ENCODE data around the gene IRX5.

IRX5 gene

DNA sequence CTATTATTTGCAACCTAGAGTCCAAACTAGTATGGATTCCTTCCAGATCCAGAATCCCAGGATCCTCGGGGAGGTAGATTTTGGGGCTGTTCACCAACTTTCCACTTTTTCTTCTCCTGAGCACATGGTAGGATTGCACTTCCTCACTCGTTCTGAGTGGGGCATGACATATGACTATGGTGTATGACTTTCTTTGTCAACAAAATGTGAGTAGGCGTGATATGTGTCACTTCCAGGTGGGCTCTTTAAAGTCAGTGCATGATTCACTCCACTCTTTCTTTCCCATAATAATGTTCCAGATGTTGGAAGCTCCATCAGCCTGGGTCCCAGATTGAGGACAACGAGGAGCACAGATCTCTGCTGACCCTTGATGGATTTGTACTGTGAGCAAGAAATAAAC lies 21.5 kb downstream of the IRX5 start:
- DNase-seq = no peak

- peak; percentile 47 for DNase-seq
These were observed 22.8 kb downstream of the IRX5 start for GRCh38 chr16:54953461-54953860.

DNA sequence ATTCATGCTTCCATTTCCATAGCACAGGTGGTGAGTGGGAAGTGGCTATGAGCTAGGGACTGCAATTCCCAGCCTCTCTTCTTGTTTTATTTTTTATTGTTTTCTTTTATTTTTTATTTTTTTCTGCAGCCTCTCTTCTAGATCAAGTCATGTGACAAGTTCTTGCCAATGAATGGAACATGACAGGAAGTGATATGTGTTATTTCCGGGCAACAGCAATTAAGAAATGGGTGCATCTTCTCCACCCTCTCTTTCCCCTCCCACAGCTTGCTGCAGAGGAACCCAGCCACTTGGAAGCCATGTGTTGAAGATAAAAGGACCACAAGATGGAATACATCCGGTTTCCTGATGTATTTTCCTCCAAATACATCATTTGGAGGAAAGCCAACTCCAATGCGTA lies 23.6 kb downstream of the IRX5 start:
- no peak for DNase-seq

DNA sequence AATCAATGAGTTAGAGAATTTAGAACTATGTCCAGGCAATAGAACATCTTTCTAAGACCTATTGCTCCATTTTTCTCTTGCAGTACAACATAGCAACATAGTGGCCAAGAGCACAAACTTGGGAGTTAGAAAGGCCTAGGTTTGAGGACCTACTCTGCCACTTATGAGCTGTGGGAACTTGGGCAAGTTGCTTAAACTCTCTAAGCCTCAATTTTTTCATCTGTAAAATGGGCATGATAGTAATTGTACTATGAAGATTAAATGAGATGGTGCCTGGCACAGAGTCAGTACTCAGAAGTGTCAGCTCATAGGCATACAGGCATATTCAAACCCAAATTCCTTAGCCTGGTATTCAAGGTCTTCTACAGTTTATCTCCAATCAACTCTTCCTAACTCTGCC lies 25.1 kb downstream of the IRX5 start:
- no peak for DNase-seq

DNA sequence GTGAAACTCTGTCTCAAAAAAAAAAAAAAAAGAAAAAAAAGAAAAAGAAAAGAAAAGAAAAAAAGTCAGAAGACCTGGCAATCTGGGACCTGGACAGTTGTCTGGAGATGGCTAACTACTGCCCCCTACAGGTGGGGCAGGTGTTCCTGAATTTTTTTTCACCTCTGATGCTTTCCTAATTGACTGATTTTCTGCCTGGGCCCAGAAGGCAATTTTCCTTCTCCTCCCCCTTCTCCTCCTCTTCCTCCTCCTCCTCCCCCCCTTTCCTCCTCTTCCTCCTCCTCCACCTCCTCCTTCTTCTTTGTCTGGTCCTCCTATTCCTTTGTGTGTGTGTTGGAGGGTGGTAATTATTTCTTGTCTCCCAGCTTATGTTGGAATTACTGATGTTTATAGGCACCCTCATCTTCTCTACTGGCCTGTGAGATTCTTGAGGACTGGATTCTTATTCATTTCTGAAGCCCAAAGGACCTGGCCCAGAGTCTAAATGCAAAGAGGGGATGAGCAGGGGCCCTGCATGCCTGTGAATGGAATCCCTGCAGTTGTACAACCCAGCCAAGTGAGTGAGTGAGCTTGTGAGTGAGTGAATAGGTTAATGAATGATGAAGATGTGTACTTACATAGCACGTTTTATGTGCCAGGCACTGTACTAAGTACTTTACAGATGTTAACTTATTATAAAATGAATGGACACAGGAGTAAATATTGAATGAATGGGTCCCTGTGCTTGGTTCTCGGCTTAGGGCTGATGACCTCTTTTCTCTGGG lies 26.9 kb downstream of the IRX5 start:
- DNase-seq = no peak

GRCh38 chr16:54962045-54962444 lies 31.4 kb downstream of the IRX5 start:
- DNase-seq = no peak

- no peak for DNase-seq
These were observed 33.6 kb downstream of the IRX5 start for GRCh38 chr16:54964239-54964638.

- DNase-seq = no peak
These were observed 34.8 kb downstream of the IRX5 start for GRCh38 chr16:54965464-54965863.

DNA sequence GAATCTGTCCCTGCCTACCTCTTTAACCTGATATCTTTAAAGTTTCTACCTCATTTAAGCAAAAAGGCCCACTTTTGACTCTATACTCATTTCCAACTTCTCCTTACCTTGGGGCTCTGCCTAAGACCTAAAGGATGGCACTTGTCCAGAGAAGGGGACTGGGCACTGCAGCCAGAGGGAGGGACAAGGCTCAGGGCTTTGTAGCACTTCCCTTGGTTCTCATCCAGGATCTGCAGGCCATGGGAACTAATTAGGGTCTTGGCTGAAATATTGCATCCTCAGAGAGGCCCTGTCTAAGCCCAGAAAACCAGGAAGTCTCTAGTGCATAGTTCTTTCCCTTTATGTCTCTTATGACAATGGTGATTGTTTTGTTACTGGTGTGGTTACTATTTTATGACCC lies 37.3 kb downstream of the IRX5 start:
- no peak for DNase-seq

- no peak for DNase-seq
These were observed 38.1 kb downstream of the IRX5 start for GRCh38 chr16:54968784-54969183.

- no peak for DNase-seq
These were observed 39.4 kb downstream of the IRX5 start for GRCh38 chr16:54970016-54970415.

DNA sequence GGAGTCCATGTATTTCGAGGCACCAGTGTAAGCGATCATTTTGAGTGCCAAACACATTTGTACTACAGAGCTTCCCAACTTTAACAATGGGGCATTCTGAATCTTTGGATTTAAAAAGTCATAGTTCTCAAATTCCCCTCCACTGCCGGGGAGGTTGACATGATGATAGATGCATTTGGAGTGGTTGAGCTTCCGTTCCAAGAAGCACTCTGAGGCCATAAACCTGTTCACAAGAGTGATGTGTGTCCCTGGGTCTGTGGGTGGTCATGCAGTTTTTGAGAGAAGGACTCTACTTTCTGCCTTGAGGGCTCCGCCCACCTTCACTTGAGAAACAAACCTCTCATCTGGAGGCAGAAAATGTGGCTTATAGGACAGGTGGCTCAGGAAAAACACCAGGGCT lies 43.7 kb downstream of the IRX5 start:
- DNase-seq = no peak

GRCh38 chr16:54976651-54977200 lies 46.1 kb downstream of the IRX5 start:
- DNase-seq = no peak

DNA sequence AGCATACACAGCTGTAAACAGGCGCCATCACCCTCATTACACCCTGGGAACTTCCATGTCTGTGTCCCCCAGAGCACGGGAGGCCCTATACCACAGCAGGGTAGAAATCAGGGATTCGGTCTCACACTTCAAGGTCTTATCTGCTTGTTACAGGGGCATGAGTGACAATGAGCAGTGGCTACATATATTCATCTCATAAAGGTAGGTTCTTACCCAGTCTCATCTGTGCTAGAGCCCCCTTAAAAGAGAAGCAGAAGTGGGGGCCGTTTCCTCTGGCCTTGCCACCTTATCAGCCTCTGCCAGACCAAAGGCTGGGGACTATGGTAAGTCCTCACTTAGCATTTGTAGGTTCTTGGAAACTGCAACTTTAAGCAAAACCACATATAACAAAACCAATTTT lies 46.5 kb downstream of the IRX5 start:
- no peak for DNase-seq

GRCh38 chr16:54980821-54981220 lies 50.2 kb downstream of the IRX5 start:
- DNase-seq = no peak
